DMS 273 treated with DMSO at 0.1 percent for 48 hours (cell line): ENCODE measurements around the gene CTIF.
A peak's percentile ranks its signal among the peaks of the same experiment; 100 is the strongest.

Experiments used
- DNase-seq: peaks from one replicate; lab custom pipeline; 2025; lab: John Stamatoyannopoulos, UW

Gene CTIF

GRCh38 chr18:48575658-48576456 lies 37.0 kb downstream of the CTIF start:
- no peak for DNase-seq

- DNase-seq = no peak
Measured at GRCh38 chr18:48576457-48576771, 37.6 kb downstream of the CTIF start.

- DNase-seq = no peak
Measured at GRCh38 chr18:48577478-48578190, 38.8 kb downstream of the CTIF start.

- no peak for DNase-seq
Measured at GRCh38 chr18:48578289-48578688, 39.5 kb downstream of the CTIF start.

- no peak for DNase-seq
Measured at GRCh38 chr18:48580066-48580465, 41.2 kb downstream of the CTIF start.

- no peak for DNase-seq
Measured at GRCh38 chr18:48580782-48581181, 42.0 kb downstream of the CTIF start.

GRCh38 chr18:48581206-48581605 lies 42.4 kb downstream of the CTIF start:
- no peak for DNase-seq

- no peak for DNase-seq
Measured at GRCh38 chr18:48581941-48582340, 43.1 kb downstream of the CTIF start.

- no peak for DNase-seq
Measured at GRCh38 chr18:48582946-48583345, 44.1 kb downstream of the CTIF start.

GRCh38 chr18:48583573-48583972 lies 44.7 kb downstream of the CTIF start:
- no peak for DNase-seq

GRCh38 chr18:48589797-48590519 lies 51.1 kb downstream of the CTIF start:
- DNase-seq = peak; percentile 49

- DNase-seq = no peak
Measured at GRCh38 chr18:48590678-48591077, 51.8 kb downstream of the CTIF start.

GRCh38 chr18:48592540-48593171 lies 53.8 kb downstream of the CTIF start:
- DNase-seq = no peak

GRCh38 chr18:48594471-48595094 lies 55.8 kb downstream of the CTIF start:
- DNase-seq = no peak

- no peak for DNase-seq
Measured at GRCh38 chr18:48595703-48596218, 56.9 kb downstream of the CTIF start.

- no peak for DNase-seq
Measured at GRCh38 chr18:48597110-48597509, 58.3 kb downstream of the CTIF start.

- DNase-seq = no peak
Measured at GRCh38 chr18:48597671-48598070, 58.8 kb downstream of the CTIF start.

- no peak for DNase-seq
Measured at GRCh38 chr18:48599391-48599790, 60.6 kb downstream of the CTIF start.

GRCh38 chr18:48600046-48600445 lies 61.2 kb downstream of the CTIF start:
- DNase-seq = no peak

GRCh38 chr18:48600456-48601090 lies 61.7 kb downstream of the CTIF start:
- DNase-seq = no peak

- no peak for DNase-seq
Measured at GRCh38 chr18:48601343-48601742, 62.5 kb downstream of the CTIF start.
